Neural cell (in vitro differentiated cells): ENCODE data around the gene DCX. TPM values are rescaled to one million over a fixed set of nuclear protein-coding genes. Genes with fewer than 3 reads are reported as not detected.

Experiments
- H2AFZ ChIP-seq: fragments of 200-600, 300-800 bp; sonication (generic), shearing (Covaris generic); 2 replicates; pipeline ENCODE4 v1.6.0; 2014; ENCODE audit warnings: low read depth, mild to moderate bottlenecking, antibody characterized with exemption, low read length, moderate library complexity
- H3F3A ChIP-seq: fragments of 200-600 bp; shearing (Covaris generic); 2 replicates; pipeline ENCODE4 v1.6.1; 2016; ENCODE audit warnings: mild to moderate bottlenecking, moderate library complexity, mixed read lengths, antibody characterized with exemption, low read length; ENCODE audit not compliant: insufficient read depth, poor library complexity, severe bottlenecking
- H3K27ac ChIP-seq: fragments of 200-600, 300-800 bp; sonication (generic), shearing (Covaris generic); 2 replicates; pipeline ENCODE4 v1.5.1; 2014; ENCODE audit warnings: mild to moderate bottlenecking, low read length, moderate library complexity
- H3K27me3 ChIP-seq: fragments of 300-800, 200-600 bp; sonication (generic), shearing (Covaris generic); 2 replicates; pipeline ENCODE4 v1.6.0; 2014; ENCODE audit warnings: mild to moderate bottlenecking, low read depth, low read length, moderate library complexity; ENCODE audit not compliant: insufficient read depth
- H3K36me3 ChIP-seq: fragments of 300-800, 200-600 bp; sonication (generic), shearing (Covaris generic); 2 replicates; pipeline ENCODE4 v1.5.1; 2014; ENCODE audit warnings: mild to moderate bottlenecking, antibody characterized with exemption, low read length, moderate library complexity; ENCODE audit not compliant: insufficient read depth
- H3K4me2 ChIP-seq: fragments of 300-800, 200-600 bp; sonication (generic), shearing (Covaris generic); 2 replicates; pipeline ENCODE4 v1.6.0; 2014; ENCODE audit warnings: mild to moderate bottlenecking, low read length
- H3K4me3 ChIP-seq: fragments of 300-800, 200-600 bp; sonication (generic), shearing (Covaris generic); 2 replicates; pipeline ENCODE4 v1.5.1; 2014; ENCODE audit warnings: mild to moderate bottlenecking, low read length, moderate library complexity
- H3K79me2 ChIP-seq: fragments of 200-600 bp; shearing (Covaris generic); replicated peaks from 2 replicates; pipeline ENCODE4 v1.6.0; 2014; ENCODE audit warnings: mild to moderate bottlenecking, low read length, moderate library complexity; ENCODE audit not compliant: insufficient read depth
- H3K9ac ChIP-seq: fragments of 300-800, 200-600 bp; sonication (generic), shearing (Covaris generic); 2 replicates; pipeline ENCODE4 v1.6.1; 2016; ENCODE audit warnings: mild to moderate bottlenecking, low read length, mixed read lengths
- H3K9me2 ChIP-seq: fragments of 200-600 bp; shearing (Covaris generic); 2 replicates; pipeline ENCODE4 v1.6.1; 2016; ENCODE audit warnings: mild to moderate bottlenecking, low read length, mixed read lengths; ENCODE audit not compliant: insufficient read depth
- H3K9me3 ChIP-seq: fragments of 200-600, 300-800 bp; sonication (generic), shearing (Covaris generic); 2 replicates; pipeline ENCODE4 v1.6.1; 2016; ENCODE audit warnings: mild to moderate bottlenecking, mixed run types, low read length, moderate library complexity, mixed read lengths
- H4K20me1 ChIP-seq: fragments of 200-600 bp; shearing (Covaris generic); 2 replicates; pipeline ENCODE4 v1.6.1; 2016; ENCODE audit warnings: mild to moderate bottlenecking, mixed run types; ENCODE audit not compliant: insufficient read depth
- CTCF ChIP-seq: fragments of 450-650 bp; IDR thresholded peaks from 2 replicates; pipeline ENCODE4 v1.5.1; 2014; ENCODE audit warnings: antibody characterized with exemption, mild to moderate bottlenecking, moderate library complexity; ENCODE audit not compliant: poor library complexity, severe bottlenecking
- EP300 ChIP-seq: fragments of 450-650 bp; conservative IDR thresholded peaks from 2 replicates; pipeline ENCODE4 v1.6.1; 2014; ENCODE audit warnings: antibody characterized with exemption, mild to moderate bottlenecking, moderate library complexity; ENCODE audit not compliant: poor library complexity, severe bottlenecking
- EZH2 ChIP-seq: fragments of 200-600, 300-800 bp; shearing (Covaris generic), sonication (generic); IDR thresholded peaks from 2 replicates; pipeline ENCODE4 v1.6.1; 2014; ENCODE audit warnings: antibody characterized with exemption, low read length, borderline replicate concordance, mild to moderate bottlenecking; ENCODE audit not compliant: insufficient read depth, poor library complexity, severe bottlenecking
- MXI1 ChIP-seq: fragments of 450-650 bp; conservative IDR thresholded peaks from 2 replicates; pipeline ENCODE4 v1.6.1; 2014; ENCODE audit warnings: antibody characterized with exemption, mild to moderate bottlenecking; ENCODE audit not compliant: poor library complexity, severe bottlenecking
- POLR2AphosphoS5 ChIP-seq: IDR thresholded peaks from 2 replicates; pipeline ENCODE4 v1.6.1; 2012
- RAD21 ChIP-seq: fragments of 450-650 bp; conservative IDR thresholded peaks from 2 replicates; pipeline ENCODE4 v1.6.1; 2014; ENCODE audit warnings: antibody characterized with exemption, mild to moderate bottlenecking, moderate library complexity
- SMC3 ChIP-seq: fragments of 450-650 bp; conservative IDR thresholded peaks from 2 replicates; pipeline ENCODE4 v1.6.1; 2014; ENCODE audit warnings: antibody characterized with exemption, mild to moderate bottlenecking, moderate library complexity; ENCODE audit not compliant: poor library complexity
- TAF1 ChIP-seq: IDR thresholded peaks from 2 replicates; pipeline ENCODE4 v1.6.1; 2012; ENCODE audit warnings: low read depth
- polyA plus RNA-seq: library from polyadenylated mRNA; depleted of rRNA; stranded (reverse); fragments of >200 nt; gene quantifications from 2 replicates; pipeline ENCODE4 v1.2.3, GENCODE V29; 2014
- TF ChIP-seq, protein P1 (sequence below): IDR thresholded peaks from 2 replicates; pipeline ENCODE4 v1.6.1; 2012; ENCODE audit warnings: borderline replicate concordance

Gene DCX
- polyA plus RNA-seq, 1 donor from 2014 or later: 180 TPM

- Histone ChIP-seq H3K79me2 (peaks cover 15% of the 10 kb centered on the region), H3K9me2 (no peaks in the 10 kb centered on the region), H3F3A (no peaks in the 10 kb centered on the region), H2AFZ (no peak overlapping the region), H3K4me2 (no peak overlapping the region), H3K4me3 (no peak overlapping the region), H3K9me3 (no peaks in the 10 kb centered on the region), H3K36me3 (no peaks in the 10 kb centered on the region), H3K9ac (no peak overlapping the region), H3K27ac (no peak overlapping the region), H4K20me1 (no peaks in the 10 kb centered on the region), H3K27me3 (no peaks in the 10 kb centered on the region)
- TF ChIP-seq CTCF (no peak), EZH2 (no peak), MXI1 (no peak)
These were observed 72.8 kb downstream of the DCX start for GRCh38 chrX:111339212-111339611.

DNA sequence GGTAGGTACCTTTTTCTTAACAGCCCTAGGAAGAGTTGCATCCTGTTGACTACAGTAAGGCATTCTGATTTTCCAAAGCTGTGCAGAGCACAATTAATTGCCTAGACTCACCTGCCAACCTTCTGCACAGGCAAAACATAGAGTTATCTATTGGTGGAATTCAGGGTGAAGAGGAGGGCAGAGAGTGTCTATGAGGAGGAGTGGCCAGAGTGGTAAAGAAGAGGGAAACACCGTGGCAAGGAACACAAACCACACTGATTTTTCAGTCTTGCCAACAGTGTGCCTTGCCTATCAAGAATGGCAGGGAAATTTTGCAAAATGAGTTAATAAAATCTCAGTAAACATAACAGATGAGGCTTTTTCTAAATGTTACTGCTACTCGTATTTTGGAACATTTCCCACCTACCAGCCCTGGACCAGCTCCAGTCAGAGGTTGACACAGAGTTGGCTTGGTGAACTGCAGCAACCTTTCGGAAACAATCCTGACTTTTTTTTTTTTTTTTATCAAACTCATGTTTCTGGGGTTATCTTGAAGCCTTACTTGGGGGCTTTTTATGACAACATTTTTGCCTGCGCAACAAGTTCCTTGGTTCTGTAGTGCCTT is 73.8 kb downstream of the DCX start:
- TF ChIP-seq POLR2AphosphoS5 (no peak), SMC3 (no peak), MXI1 (no peak), TAF1 (no peak), CTCF (no peak), RAD21 (no peak), EP300 (no peak), EZH2 (no peak)
- TF ChIP-seq, protein P1, sequence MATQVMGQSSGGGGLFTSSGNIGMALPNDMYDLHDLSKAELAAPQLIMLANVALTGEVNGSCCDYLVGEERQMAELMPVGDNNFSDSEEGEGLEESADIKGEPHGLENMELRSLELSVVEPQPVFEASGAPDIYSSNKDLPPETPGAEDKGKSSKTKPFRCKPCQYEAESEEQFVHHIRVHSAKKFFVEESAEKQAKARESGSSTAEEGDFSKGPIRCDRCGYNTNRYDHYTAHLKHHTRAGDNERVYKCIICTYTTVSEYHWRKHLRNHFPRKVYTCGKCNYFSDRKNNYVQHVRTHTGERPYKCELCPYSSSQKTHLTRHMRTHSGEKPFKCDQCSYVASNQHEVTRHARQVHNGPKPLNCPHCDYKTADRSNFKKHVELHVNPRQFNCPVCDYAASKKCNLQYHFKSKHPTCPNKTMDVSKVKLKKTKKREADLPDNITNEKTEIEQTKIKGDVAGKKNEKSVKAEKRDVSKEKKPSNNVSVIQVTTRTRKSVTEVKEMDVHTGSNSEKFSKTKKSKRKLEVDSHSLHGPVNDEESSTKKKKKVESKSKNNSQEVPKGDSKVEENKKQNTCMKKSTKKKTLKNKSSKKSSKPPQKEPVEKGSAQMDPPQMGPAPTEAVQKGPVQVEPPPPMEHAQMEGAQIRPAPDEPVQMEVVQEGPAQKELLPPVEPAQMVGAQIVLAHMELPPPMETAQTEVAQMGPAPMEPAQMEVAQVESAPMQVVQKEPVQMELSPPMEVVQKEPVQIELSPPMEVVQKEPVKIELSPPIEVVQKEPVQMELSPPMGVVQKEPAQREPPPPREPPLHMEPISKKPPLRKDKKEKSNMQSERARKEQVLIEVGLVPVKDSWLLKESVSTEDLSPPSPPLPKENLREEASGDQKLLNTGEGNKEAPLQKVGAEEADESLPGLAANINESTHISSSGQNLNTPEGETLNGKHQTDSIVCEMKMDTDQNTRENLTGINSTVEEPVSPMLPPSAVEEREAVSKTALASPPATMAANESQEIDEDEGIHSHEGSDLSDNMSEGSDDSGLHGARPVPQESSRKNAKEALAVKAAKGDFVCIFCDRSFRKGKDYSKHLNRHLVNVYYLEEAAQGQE: no peak
- Histone ChIP-seq H3K4me3 (no peak overlapping the region), H3K36me3 (no peaks in the 10 kb centered on the region), H4K20me1 (no peaks in the 10 kb centered on the region), H3K27me3 (no peaks in the 10 kb centered on the region), H3K27ac (no peak overlapping the region), H3F3A (no peaks in the 10 kb centered on the region), H2AFZ (no peak overlapping the region), H3K9ac (no peak overlapping the region), H3K4me2 (no peak overlapping the region), H3K9me2 (no peaks in the 10 kb centered on the region), H3K79me2 (peaks cover 15% of the 10 kb centered on the region), H3K9me3 (no peaks in the 10 kb centered on the region)
